Fibroblast of skin of right biceps (primary cell): ENCODE measurements around the gene SOX9.

Experiments
- DNase-seq: peaks from one replicate; pipeline ENCODE4 v3.0.0-alpha.2; 2013

Gene SOX9

DNA sequence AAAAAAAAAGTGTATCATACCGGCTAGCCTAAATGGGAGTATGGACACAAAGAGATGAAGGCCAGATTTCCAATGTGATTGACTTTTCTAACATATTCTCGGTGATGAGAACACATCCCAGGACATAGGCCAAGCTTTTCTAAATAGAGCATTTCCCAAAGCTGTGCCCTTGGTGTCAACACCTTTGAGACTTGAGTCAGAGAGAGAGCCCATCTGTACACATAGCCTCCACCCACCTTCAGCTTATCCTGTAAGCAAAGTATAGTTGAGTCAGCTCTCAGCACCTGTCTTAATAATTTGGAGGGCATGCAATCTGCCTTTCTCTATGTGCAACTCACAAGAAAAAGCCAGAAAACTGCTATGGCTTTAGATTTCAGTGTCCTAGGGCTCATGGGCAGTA is 42.7 kb downstream of the SOX9 start:
- no peak for DNase-seq

DNA sequence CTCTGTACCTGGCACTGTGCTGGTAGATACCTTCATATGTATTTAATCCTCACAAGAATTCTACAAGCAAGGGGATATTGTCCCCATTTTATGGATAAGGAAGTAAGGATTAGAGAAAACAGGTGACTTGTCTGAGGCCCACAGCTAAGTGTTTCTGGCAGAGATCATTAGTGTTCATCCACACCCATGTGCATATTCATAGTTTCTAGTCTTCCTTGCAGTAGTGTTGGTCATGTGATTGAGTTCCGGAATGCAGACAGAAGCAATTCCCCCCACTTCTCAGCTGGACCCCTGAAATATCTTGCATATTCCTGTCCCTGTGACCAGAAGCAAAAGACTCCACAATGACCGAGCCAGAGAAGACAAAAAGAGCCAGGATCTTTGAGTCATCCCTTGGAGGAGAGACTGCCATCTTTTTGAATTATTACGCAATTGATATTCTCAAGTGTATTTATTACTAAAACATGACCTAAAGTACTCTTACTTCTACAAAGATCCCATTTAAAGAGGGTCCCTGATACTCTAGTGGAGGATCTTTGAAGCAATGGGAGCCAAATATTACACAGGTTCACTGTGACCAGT is 43.4 kb downstream of the SOX9 start:
- DNase-seq: no peak

DNA sequence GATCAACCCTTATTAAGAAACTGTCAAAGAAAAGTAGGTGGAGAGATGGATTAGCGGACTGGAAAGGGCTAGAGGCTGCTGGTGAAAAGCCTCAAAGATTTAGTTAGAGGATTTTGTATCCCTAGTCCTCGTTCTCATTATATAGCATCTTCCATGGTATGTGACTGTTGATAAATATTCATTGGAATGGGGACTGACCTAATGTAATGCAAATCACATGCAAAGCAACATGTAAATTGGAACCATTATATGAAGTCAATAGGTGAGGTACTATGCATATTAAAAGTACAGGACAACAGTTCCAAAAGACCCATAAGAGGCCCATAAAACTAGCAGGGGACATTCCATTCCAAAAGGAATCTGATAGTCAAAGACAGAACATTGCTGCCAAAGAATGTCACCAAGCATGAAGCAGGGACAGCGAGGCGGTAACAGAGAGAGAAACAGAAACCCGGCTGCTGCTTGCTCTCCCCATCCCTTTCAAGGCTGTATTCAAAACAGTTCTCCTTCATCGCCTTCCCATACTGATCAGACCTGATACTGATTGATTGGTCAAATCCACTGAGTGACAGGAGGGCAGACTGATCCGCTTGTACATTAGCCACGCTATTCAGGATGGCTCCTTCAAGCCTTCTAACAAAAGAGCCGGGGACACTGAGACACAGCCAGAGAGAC is 44.5 kb downstream of the SOX9 start:
- DNase-seq: no peak

DNA sequence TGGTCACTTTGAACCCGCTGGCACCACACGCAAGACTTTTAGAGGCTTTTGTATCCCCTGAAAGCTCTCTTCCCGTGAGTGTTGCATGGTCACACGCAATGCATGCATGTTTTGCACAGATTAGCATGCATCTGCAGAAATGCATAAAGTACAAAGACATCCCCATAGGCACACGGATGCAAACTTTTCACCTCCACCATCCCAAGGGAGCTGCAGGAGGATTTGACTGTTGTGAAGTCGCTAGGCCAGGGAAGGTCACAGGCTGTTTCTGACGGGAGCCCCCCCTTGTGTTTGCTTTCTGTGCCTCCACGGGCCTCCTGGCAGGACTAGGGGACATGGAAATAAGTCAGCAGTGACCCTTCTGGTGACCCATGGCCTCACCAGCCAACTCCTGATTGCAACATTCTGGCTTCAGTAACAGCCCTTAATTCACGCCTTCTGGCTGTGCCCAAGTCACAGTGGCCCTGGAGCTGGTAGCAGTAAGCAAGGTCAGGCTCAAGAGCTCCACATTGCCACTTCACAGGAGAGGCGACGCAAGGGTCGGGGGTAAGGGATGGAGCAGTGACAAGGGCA is 45.1 kb downstream of the SOX9 start:
- no peak for DNase-seq

DNA sequence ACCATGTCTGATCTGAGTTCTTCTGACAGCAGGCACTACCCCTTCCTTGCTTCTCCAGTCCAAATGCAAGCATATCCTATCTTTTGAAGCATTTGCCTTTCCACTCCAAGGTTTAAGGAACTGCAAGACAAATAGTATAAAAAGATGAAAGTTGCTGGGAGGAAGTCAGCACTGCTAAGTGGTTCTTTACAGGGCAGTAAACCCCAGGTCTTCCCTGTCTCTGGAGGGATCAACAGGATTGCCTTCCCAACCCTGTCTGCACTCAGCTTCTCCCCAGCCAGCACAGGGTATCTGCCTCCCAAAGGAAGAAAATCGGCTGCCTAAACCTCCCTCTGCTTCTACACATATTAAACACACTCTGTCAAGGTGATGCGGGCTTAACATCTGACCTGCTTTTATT is 46.8 kb downstream of the SOX9 start:
- DNase-seq: no peak

DNA sequence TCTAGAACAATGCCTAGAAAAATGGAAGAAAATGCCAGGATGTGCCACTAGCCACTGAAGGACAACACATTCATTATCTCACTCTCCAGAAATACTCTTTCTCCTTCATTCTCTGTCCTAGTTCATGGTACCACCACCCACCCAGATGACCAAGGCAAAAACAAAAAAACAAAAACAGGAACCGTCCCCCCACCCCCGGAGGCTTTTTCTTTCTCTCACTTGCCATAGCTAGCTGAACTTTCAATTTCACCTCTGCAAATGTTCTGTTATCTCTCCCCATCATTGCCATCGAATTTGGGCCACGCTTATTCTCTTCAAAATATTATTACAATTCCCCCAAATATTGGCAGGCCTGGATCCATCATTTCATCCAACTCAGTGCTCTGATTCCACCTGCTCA is 49.0 kb downstream of the SOX9 start:
- DNase-seq: no peak

DNA sequence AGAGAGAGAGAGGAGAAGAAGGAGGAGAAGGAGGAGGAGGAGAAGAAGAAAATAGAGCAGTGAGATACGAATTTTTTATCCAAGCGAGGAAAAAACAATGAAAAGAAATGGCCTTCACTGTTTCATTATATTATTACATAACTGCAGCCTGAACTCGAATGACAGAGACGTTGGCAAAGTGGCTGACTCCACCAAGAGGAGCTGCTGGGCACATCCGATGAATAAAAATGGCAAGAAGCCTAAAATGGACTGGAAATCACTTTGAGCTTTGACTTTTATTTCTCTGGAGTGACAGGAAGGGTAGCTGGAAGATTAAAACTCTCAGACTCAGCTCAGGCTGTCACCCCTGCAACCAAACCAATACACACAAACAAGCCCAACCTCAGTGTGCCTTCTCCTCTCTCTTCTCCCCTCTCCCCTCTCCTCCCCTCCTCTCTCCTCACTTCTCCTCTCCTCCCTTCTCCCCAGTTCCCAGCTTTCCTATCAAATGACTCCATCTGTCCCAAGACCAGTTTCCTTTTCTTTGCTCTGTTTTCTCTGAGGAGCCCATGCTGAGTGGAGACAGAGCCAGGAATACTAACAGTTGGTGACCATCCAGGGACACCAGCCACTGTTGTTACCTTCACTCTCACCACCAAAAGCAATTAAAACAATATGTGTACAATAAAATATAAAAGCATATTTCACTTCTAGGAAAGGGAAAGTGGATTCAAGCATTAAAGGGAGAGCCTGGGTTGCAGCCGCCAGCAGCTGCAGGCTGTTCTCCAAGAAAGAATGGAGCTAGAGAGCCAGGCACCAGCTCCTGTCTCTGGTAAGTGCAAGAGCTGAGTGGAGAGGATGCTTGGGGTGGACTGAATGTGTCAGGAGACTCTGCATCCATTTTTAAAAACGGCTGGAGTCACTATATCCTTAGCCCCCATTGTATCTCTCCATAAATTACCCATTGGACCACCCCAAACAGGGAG is 51.2 kb downstream of the SOX9 start:
- DNase-seq: no peak

DNA sequence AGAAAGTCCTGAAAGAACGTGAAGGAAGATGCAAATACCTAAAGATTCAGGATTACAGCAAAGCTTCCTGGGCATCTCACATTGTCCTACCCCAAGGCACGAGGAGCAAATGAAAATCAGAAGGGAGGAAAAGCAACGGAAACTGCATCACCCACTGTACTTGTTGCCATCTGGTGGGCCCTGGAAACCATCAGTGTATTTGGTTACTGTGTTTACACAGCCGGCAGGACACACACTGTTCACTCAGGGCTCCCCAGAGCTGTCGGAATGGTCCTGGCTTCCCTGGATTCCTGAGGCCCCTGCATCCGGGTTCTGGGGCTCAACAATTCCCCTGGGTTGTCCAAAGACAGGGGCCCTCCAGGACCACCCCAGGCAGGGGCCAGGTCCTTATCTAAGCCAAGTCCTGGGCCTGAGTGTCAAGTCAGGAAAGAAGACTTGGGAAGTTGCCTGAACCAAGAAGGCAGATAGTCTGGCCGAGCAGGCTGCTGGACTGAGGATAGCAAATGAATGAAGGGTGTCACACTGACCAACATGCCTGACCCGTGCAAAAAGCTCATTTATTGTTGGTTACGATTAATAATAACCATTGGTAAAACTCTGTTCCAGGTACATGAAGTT is 52.8 kb downstream of the SOX9 start:
- no peak for DNase-seq

DNA sequence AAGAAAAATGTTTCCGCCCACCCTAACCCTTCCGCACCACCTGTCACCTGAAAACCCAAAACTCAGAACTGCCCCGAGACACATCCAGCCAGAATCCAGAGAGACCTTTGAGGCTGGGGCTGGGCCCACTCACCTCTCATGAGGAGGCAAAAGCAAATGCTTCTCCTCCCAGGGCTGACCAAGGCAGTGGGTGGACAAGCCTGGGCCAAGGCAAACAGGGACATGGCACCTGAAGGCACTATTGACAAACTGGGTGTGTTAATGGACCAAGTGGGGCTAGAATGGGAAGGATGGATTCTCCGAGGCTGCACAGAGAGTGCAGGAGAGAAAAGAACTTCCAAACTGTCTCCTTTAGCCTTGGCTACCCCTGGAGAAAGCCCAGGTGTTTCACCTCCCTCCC is 54.4 kb downstream of the SOX9 start:
- no peak for DNase-seq
